Fibroblast of villous mesenchyme (primary cell): ENCODE results near the gene AVEN. TPM values are rescaled to one million over a fixed set of nuclear protein-coding genes. Genes with fewer than 3 reads are reported as not detected.
"Not testable (repeated sequence)": the region's sequence is repeated elsewhere in the genome, so short reads cannot be mapped to it uniquely, and the experiment has no call there.

Source experiments
- DNase-seq: peaks from one replicate; pipeline ENCODE4 v3.0.0-alpha.2; 2010; ENCODE audit warnings: low read depth
- H3K4me3 ChIP-seq: 2 replicates; pipeline ENCODE4 v1.5.1; 2011; ENCODE audit warnings: low read depth, mild to moderate bottlenecking, low read length
- CTCF ChIP-seq: IDR thresholded peaks from 2 replicates; pipeline ENCODE4 v1.5.1; 2012; ENCODE audit warnings: low read depth, mild to moderate bottlenecking, low read length; ENCODE audit not compliant: insufficient read depth
- total RNA-seq: library from RNA; depleted of rRNA; stranded (reverse); fragments of >200 nt; gene quantifications from 2 replicates; pipeline ENCODE4 v1.2.3, GENCODE V29; 2012

The AVEN gene
- total RNA-seq, 1 donor = 37.1 TPM

- DNase-seq = no peak
- no peak overlapping the region for H3K4me3 ChIP-seq
- no peak for TF ChIP-seq CTCF
Observed at GRCh38 chr15:34012461-34013028, 26.5 kb downstream of the AVEN start.

- H3K4me3 ChIP-seq = no peak overlapping the region
- TF ChIP-seq CTCF = no peak
- no peak for DNase-seq
Observed at GRCh38 chr15:34011481-34011880, 27.5 kb downstream of the AVEN start.

GRCh38 chr15:34010921-34011320, 28.1 kb downstream of the AVEN start:
- DNase-seq = no peak
- TF ChIP-seq CTCF = no peak
- no peak overlapping the region for H3K4me3 ChIP-seq

GRCh38 chr15:34009656-34010055, 29.3 kb downstream of the AVEN start:
- DNase-seq = no peak
- TF ChIP-seq CTCF = no peak

GRCh38 chr15:34006381-34006780, 32.6 kb downstream of the AVEN start:
- TF ChIP-seq CTCF = no peak
- no peak for DNase-seq

More at GRCh38 chr15:34009656-34010055, 29.3 kb downstream of the AVEN start:
- H3K4me3 ChIP-seq = no peak overlapping the region

GRCh38 chr15:34001536-34001935, 37.5 kb downstream of the AVEN start:
- DNase-seq = no peak
- H3K4me3 ChIP-seq = no peak overlapping the region
- TF ChIP-seq CTCF = no peak

More at GRCh38 chr15:34006381-34006780, 32.6 kb downstream of the AVEN start:
- H3K4me3 ChIP-seq = no peak overlapping the region

- not testable (repeated sequence) for DNase-seq, H3K4me3 ChIP-seq
Observed at GRCh38 chr15:33995666-33996065, 43.3 kb downstream of the AVEN start.
